ENCODE results near the gene NME8.
"Not testable (repeated sequence)": the region's sequence is repeated elsewhere in the genome, so short reads cannot be mapped to it uniquely, and the experiment has no call there.

Gene NME8, protein sequence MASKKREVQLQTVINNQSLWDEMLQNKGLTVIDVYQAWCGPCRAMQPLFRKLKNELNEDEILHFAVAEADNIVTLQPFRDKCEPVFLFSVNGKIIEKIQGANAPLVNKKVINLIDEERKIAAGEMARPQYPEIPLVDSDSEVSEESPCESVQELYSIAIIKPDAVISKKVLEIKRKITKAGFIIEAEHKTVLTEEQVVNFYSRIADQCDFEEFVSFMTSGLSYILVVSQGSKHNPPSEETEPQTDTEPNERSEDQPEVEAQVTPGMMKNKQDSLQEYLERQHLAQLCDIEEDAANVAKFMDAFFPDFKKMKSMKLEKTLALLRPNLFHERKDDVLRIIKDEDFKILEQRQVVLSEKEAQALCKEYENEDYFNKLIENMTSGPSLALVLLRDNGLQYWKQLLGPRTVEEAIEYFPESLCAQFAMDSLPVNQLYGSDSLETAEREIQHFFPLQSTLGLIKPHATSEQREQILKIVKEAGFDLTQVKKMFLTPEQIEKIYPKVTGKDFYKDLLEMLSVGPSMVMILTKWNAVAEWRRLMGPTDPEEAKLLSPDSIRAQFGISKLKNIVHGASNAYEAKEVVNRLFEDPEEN

GRCh38 chr7:37848297-37848696, at the start of gene NME8:
NME8 (plus strand) TSS chr7:37848597; CDS start chr7:37850267, 1,670 bp downstream.
- H3K36me3 ChIP-seq (ENCODE audit: insufficient read depth, low read length), result no peaks in the 10 kb centered on the region
- no peaks in the 10 kb centered on the region for H3K4me1 ChIP-seq (ENCODE audit: insufficient read depth, low read length)
- no peak within 1 kb of the TSS for H3K9ac ChIP-seq (ENCODE audit: low read depth, low read length)
- no peaks in the 10 kb centered on the region for H3K9me3 ChIP-seq (ENCODE audit: control insufficient read depth, insufficient read depth, low read length)

GRCh38 chr7:37806152-37806551, 42.2 kb upstream of the NME8 start:
- Histone ChIP-seq H3K4me1 (ENCODE audit: insufficient read depth, low read length) (no peaks in the 10 kb centered on the region), H3K9me3 (ENCODE audit: control insufficient read depth, insufficient read depth, low read length) (0 out of 2 replicates have a peak, but pooled peaks cover 5% of the 10 kb centered on the region)

DNA sequence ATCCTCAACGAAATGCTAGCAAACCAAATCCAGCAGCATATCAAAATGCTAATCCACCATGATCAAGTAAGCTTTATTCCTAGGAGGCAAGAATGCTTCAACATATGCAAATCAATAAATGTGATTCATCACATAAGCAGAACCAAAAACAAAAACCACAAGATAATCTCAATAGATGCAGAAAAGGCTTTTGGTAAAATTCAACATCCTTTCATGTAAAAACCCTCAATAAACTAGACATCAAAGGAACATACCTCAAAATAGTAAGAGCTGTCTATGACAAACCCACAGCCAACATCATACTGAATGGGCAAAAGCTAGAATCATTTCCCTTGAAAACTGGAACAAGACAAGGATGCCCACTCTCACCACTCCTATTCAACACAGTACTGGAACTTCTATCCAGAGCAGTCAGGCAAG, 36.2 kb upstream of the NME8 start:
- H3K9me3 ChIP-seq (ENCODE audit: control insufficient read depth, insufficient read depth, low read length); H3K9ac ChIP-seq (ENCODE audit: low read depth, low read length); H3K4me1 ChIP-seq (ENCODE audit: insufficient read depth, low read length); H3K36me3 ChIP-seq (ENCODE audit: insufficient read depth, low read length): not testable (repeated sequence)

More at GRCh38 chr7:37806152-37806551, 42.2 kb upstream of the NME8 start:
- Histone ChIP-seq H3K9ac (ENCODE audit: low read depth, low read length) (no peak overlapping the region), H3K36me3 (ENCODE audit: insufficient read depth, low read length) (no peaks in the 10 kb centered on the region)

- no peak overlapping the region for H3K9ac ChIP-seq (ENCODE audit: low read depth, low read length)
- no peaks in the 10 kb centered on the region for H3K36me3 ChIP-seq (ENCODE audit: insufficient read depth, low read length)
- H3K4me1 ChIP-seq (ENCODE audit: insufficient read depth, low read length), result no peaks in the 10 kb centered on the region
- no peaks in the 10 kb centered on the region for H3K9me3 ChIP-seq (ENCODE audit: control insufficient read depth, insufficient read depth, low read length)
Measured at GRCh38 chr7:37815671-37816371, 32.6 kb upstream of the NME8 start.

GRCh38 chr7:37816922-37817590, 31.3 kb upstream of the NME8 start:
- no peaks in the 10 kb centered on the region for H3K36me3 ChIP-seq (ENCODE audit: insufficient read depth, low read length)
- H3K9me3 ChIP-seq (ENCODE audit: control insufficient read depth, insufficient read depth, low read length), result no peaks in the 10 kb centered on the region
- H3K9ac ChIP-seq (ENCODE audit: low read depth, low read length), result no peak overlapping the region
- H3K4me1 ChIP-seq (ENCODE audit: insufficient read depth, low read length), result no peaks in the 10 kb centered on the region

DNA sequence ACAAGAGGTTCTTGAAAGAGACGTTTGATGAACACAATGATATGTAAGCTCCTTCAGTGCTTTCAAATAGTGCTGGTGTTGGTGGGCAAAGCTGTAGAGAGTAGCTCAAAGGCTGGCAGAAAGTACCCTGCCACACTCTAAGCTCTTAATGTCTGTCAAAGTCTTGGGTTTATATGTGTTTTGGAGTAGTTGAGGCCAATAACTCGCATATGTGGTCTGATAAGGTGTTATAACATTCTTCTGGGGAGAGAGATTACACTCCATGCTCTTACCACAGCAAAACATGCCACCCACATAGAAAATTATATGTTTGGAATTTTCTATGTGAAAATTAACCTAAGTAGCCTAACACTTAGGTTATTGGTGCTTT, 30.8 kb upstream of the NME8 start:
- H3K9ac ChIP-seq (ENCODE audit: low read depth, low read length), result no peak overlapping the region
- H3K4me1 ChIP-seq (ENCODE audit: insufficient read depth, low read length), result no peaks in the 10 kb centered on the region
- no peaks in the 10 kb centered on the region for H3K36me3 ChIP-seq (ENCODE audit: insufficient read depth, low read length)
- no peaks in the 10 kb centered on the region for H3K9me3 ChIP-seq (ENCODE audit: control insufficient read depth, insufficient read depth, low read length)

DNA sequence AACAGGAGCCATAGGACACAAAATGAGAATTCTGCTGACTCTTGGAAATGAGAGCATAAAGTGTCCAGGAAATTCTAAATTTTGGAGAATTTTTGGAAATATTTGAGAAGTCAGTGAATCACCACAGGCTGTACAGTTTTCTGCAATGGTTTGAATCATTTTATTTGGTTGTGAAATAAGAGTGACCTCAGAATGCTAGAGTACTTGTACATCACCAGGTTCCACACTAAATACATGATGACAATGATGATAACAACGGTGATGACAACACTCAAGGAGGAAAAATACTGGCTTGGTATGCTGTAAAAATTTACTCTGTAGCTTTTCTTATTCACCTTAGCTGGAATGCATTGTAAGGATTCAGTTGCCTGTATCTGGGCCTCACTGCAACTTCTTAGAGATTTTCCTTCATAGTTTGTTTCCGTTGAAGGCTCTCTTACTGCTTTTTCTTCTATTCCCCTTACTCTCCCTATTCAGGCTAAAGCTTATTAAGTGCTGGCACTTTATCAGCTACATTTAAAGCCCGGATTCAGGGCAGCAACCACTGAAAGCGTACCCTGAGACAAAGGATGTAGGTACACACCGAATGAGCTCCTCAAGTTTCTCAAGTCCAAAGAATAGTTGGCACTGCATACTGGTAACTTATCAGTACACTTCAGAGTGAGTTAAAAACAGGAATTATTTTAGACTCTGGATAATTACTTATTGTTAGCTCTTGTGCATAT, 30.2 kb upstream of the NME8 start:
- no peaks in the 10 kb centered on the region for H3K36me3 ChIP-seq (ENCODE audit: insufficient read depth, low read length)
- no peak overlapping the region for H3K9ac ChIP-seq (ENCODE audit: low read depth, low read length)
- H3K4me1 ChIP-seq (ENCODE audit: insufficient read depth, low read length), result no peaks in the 10 kb centered on the region
- no peaks in the 10 kb centered on the region for H3K9me3 ChIP-seq (ENCODE audit: control insufficient read depth, insufficient read depth, low read length)

DNA sequence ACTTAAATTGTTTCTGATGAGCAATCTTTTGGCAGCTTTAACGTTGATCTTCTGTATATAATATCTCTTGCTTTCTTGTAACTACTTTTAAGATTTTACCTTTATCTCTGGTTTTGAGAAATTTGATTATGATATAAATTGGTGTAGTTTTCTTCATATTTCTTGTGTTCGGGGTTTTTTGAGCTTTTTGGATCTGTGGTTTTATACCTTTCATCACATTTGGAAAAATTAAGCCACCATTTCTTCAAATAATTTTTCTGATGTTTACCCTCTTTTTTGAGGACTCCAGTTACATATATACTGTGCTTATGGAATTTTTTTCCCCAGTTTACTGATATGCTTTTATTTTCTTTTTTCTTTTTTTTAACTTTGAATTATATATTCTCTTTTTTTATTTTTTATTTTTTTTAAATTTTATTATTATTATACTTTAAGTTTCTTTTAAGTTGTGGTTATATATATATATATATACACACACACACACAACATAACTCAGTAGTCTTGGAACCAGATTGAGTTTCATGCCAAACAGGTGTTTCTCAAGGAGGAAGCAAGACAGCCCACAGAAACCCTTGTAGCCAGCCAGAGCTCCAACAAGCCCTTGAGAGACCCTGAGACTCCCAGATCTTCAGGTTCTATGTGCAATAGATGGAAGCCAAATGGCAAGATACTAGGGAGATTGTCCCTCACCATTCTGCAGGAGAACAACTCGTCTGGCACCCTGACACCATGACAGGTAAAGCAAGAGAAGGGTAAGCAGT, 27.5 kb upstream of the NME8 start:
- H3K4me1 ChIP-seq (ENCODE audit: insufficient read depth, low read length), result no peaks in the 10 kb centered on the region
- H3K36me3 ChIP-seq (ENCODE audit: insufficient read depth, low read length), result no peaks in the 10 kb centered on the region
- no peaks in the 10 kb centered on the region for H3K9me3 ChIP-seq (ENCODE audit: control insufficient read depth, insufficient read depth, low read length)
- H3K9ac ChIP-seq (ENCODE audit: low read depth, low read length), result no peak overlapping the region

GRCh38 chr7:37822946-37823345, 25.5 kb upstream of the NME8 start:
- H3K36me3 ChIP-seq (ENCODE audit: insufficient read depth, low read length), result no peaks in the 10 kb centered on the region
- no peak overlapping the region for H3K9ac ChIP-seq (ENCODE audit: low read depth, low read length)
- no peaks in the 10 kb centered on the region for H3K4me1 ChIP-seq (ENCODE audit: insufficient read depth, low read length)
- H3K9me3 ChIP-seq (ENCODE audit: control insufficient read depth, insufficient read depth, low read length), result no peaks in the 10 kb centered on the region

GRCh38 chr7:37823557-37823956, 24.8 kb upstream of the NME8 start:
- Histone ChIP-seq H3K36me3 (ENCODE audit: insufficient read depth, low read length) (no peaks in the 10 kb centered on the region), H3K4me1 (ENCODE audit: insufficient read depth, low read length) (no peaks in the 10 kb centered on the region), H3K9ac (ENCODE audit: low read depth, low read length) (no peak overlapping the region), H3K9me3 (ENCODE audit: control insufficient read depth, insufficient read depth, low read length) (no peaks in the 10 kb centered on the region)

DNA sequence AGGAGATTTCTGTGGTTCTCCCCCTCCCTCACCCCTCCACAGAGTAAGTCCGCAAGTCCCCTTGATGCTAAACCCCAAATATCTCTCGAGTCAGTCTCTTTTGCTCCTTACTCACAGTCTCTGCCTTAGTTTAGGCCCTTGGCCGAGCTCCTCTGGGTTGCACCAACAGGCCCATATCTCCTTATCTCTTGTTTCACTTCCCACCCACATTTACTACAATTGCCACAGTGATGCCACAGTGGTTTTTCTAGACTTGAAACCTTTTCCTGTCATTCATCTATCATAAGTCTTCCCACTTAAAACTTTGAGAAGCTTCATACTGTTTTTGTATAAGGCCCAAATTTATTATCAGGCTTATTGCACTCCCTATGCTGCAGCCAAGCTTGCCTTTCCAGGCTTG, 23.4 kb upstream of the NME8 start:
- H3K4me1 ChIP-seq (ENCODE audit: insufficient read depth, low read length), result no peaks in the 10 kb centered on the region
- no peak overlapping the region for H3K9ac ChIP-seq (ENCODE audit: low read depth, low read length)
- H3K36me3 ChIP-seq (ENCODE audit: insufficient read depth, low read length), result no peaks in the 10 kb centered on the region
- no peaks in the 10 kb centered on the region for H3K9me3 ChIP-seq (ENCODE audit: control insufficient read depth, insufficient read depth, low read length)

DNA sequence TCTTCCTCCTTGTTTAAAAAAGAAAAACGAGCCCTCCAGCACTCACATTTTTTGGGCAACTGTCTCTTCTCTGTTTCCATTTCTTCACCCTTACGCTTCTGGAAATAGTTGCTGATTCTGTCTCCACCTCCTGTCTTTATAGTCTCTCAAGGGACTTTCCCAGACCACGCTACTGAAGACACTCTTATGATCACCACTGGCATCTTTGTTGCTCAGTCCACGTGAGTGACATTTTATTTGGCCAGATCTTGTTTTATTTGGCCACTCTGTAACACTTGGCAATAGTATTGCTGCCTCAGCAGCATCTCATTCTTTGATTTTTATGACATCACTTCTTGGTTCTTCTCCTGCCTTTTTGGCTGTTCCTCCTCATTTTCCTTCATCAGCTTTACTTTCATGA, 21.6 kb upstream of the NME8 start:
- H3K4me1 ChIP-seq (ENCODE audit: insufficient read depth, low read length), result no peaks in the 10 kb centered on the region
- no peak overlapping the region for H3K9ac ChIP-seq (ENCODE audit: low read depth, low read length)
- H3K36me3 ChIP-seq (ENCODE audit: insufficient read depth, low read length), result no peaks in the 10 kb centered on the region
- H3K9me3 ChIP-seq (ENCODE audit: control insufficient read depth, insufficient read depth, low read length), result no peaks in the 10 kb centered on the region

GRCh38 chr7:37831244-37831643, 17.2 kb upstream of the NME8 start:
- H3K4me1 ChIP-seq (ENCODE audit: insufficient read depth, low read length), result no peaks in the 10 kb centered on the region

More at GRCh38 chr7:37831244-37831643, 17.2 kb upstream of the NME8 start:
- H3K9ac ChIP-seq (ENCODE audit: low read depth, low read length), result no peak overlapping the region
- H3K36me3 ChIP-seq (ENCODE audit: insufficient read depth, low read length), result no peaks in the 10 kb centered on the region
- H3K9me3 ChIP-seq (ENCODE audit: control insufficient read depth, insufficient read depth, low read length), result no peaks in the 10 kb centered on the region
